ENCODE data around the gene PRR14L.

Gene PRR14L

DNA sequence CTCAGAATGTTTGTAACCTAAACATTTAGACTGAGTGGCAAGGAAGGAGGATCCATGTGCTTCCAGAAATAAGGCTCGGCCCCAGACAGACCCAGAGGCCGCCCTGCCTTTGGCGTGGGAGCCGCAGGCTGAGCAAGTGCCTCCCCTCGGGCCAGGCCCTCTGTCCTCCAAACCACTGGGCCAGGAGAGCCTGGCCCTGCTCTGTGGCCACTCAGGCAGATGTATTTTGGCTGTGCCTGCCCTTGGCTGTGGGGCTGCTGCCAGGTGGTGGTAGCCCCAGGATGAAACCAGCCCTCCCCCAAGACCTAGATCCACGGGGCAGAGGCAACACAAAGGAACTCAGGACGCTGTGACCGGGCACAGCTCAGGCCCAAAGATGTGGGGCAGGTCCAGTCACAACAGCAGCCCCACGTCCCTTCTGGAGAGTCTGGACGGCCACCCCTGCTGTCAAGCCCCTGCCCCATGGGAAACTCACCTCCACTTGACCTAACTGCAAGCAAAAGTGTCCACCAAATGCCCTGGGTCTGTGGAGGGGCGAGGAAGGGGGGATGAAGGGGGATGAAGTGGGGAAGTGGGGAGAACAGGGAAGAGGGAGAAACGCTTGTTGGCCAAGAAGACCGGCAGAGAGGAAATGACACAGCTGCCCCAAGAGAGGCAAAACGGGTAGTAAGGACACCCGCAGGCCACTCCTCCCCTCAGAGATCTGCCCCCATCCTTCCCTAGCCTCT lies 111.9 kb downstream of the PRR14L start:
- DNase-seq (ENCODE audit: low read depth) = no peak

DNA sequence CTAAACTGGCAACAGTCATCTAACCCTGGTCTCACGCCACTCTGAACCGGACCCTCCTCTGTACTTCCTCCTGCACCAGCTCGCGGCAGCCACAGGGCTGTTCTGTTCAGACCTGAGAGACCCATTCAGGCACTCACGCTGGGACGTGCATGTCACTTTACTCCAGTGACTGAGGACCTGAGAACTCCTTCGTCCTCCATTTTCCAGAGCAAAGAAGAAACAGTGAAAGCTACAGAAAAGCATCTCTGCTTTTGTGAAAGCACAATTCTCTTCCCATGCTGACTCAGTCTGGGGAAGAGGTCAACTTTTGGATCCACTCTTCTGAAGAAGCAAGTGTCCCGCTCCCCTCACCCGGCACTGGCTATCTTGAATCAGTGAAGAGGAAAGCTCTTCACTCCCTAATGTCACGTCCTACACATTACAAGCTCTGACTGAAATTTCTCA lies 112.5 kb downstream of the PRR14L start:
- no peak for DNase-seq (ENCODE audit: low read depth)

- no peak for DNase-seq (ENCODE audit: low read depth)
These were observed 114.2 kb downstream of the PRR14L start for GRCh38 chr22:31635638-31636306.

GRCh38 chr22:31631436-31631835 lies 118.5 kb downstream of the PRR14L start:
- no peak for DNase-seq (ENCODE audit: low read depth)

All from GM04504 (cell line).